ENCODE measurements around the gene TRUB1. TPM values are rescaled to one million over a fixed set of nuclear protein-coding genes. Genes with fewer than 3 reads are reported as not detected.
"Not testable (repeated sequence)": the region's sequence is repeated elsewhere in the genome, so short reads cannot be mapped to it uniquely, and the experiment has no call there.

TRUB1 gene
- total RNA-seq (2014; rRNA removed; shearing (Covaris generic); ENCODE audit: low replicate concordance): 56.1 and 60.6 TPM in 2 replicates

- in situ Hi-C loops (cut with HindIII; ENCODE audit: low pct_unique_long_range_greater_than_20kb, low sequenced_read_pairs): no loop called here
- DNase-seq (ENCODE audit: low read depth): peak; percentile 85
These were observed at the start of gene TRUB1 for GRCh38 chr10:114937962-114938855. TSS of gene TRUB1 (plus strand) at chr10:114938195. CDS start at chr10:114938254, 59 bp downstream.

- in situ Hi-C loops (cut with HindIII; ENCODE audit: low pct_unique_long_range_greater_than_20kb, low sequenced_read_pairs): no loop called here
These were observed 44.7 kb upstream of the TRUB1 start for GRCh38 chr10:114893251-114893650.

GRCh38 chr10:114894911-114895310, 43.1 kb upstream of the TRUB1 start:
- DNase-seq (ENCODE audit: low read depth): no peak
- in situ Hi-C loops (cut with HindIII; ENCODE audit: low pct_unique_long_range_greater_than_20kb, low sequenced_read_pairs): no loop called here

More at GRCh38 chr10:114893251-114893650, 44.7 kb upstream of the TRUB1 start:
- DNase-seq (ENCODE audit: low read depth): no peak

- in situ Hi-C loops (cut with HindIII; ENCODE audit: low pct_unique_long_range_greater_than_20kb, low sequenced_read_pairs); DNase-seq (ENCODE audit: low read depth): not testable (repeated sequence)
These were observed 41.0 kb upstream of the TRUB1 start for GRCh38 chr10:114897011-114897410.

- no peak for DNase-seq (ENCODE audit: low read depth)
- in situ Hi-C loops (cut with HindIII; ENCODE audit: low pct_unique_long_range_greater_than_20kb, low sequenced_read_pairs): no loop called here
These were observed 40.4 kb upstream of the TRUB1 start for GRCh38 chr10:114897593-114897992.

GRCh38 chr10:114899982-114900381, 38.0 kb upstream of the TRUB1 start:
- in situ Hi-C loops (cut with HindIII; ENCODE audit: low pct_unique_long_range_greater_than_20kb, low sequenced_read_pairs): no loop called here
- no peak for DNase-seq (ENCODE audit: low read depth)

- no peak for DNase-seq (ENCODE audit: low read depth)
- in situ Hi-C loops (cut with HindIII; ENCODE audit: low pct_unique_long_range_greater_than_20kb, low sequenced_read_pairs): no loop called here
These were observed 37.3 kb upstream of the TRUB1 start for GRCh38 chr10:114900658-114901057.

- in situ Hi-C loops (cut with HindIII; ENCODE audit: low pct_unique_long_range_greater_than_20kb, low sequenced_read_pairs): no loop called here
- DNase-seq (ENCODE audit: low read depth): no peak
These were observed 35.8 kb upstream of the TRUB1 start for GRCh38 chr10:114902151-114902550.

GRCh38 chr10:114905450-114905849, 32.5 kb upstream of the TRUB1 start:
- in situ Hi-C loops (cut with HindIII; ENCODE audit: low pct_unique_long_range_greater_than_20kb, low sequenced_read_pairs): no loop called here

GRCh38 chr10:114906981-114907380, 31.0 kb upstream of the TRUB1 start:
- DNase-seq (ENCODE audit: low read depth): no peak
- in situ Hi-C loops (cut with HindIII; ENCODE audit: low pct_unique_long_range_greater_than_20kb, low sequenced_read_pairs): no loop called here

More at GRCh38 chr10:114905450-114905849, 32.5 kb upstream of the TRUB1 start:
- peak; percentile 91 for DNase-seq (ENCODE audit: low read depth)

- DNase-seq (ENCODE audit: low read depth): no peak
- in situ Hi-C loops (cut with HindIII; ENCODE audit: low pct_unique_long_range_greater_than_20kb, low sequenced_read_pairs): no loop called here
These were observed 29.1 kb upstream of the TRUB1 start for GRCh38 chr10:114908896-114909295.

GRCh38 chr10:114911052-114911711, 26.8 kb upstream of the TRUB1 start:
- DNase-seq (ENCODE audit: low read depth): no peak
- in situ Hi-C loops (cut with HindIII; ENCODE audit: low pct_unique_long_range_greater_than_20kb, low sequenced_read_pairs): no loop called here

- in situ Hi-C loops (cut with HindIII; ENCODE audit: low pct_unique_long_range_greater_than_20kb, low sequenced_read_pairs): no loop called here
- no peak for DNase-seq (ENCODE audit: low read depth)
These were observed 26.1 kb upstream of the TRUB1 start for GRCh38 chr10:114911801-114912469.

GRCh38 chr10:114912470-114912859, 25.5 kb upstream of the TRUB1 start:
- in situ Hi-C loops (cut with HindIII; ENCODE audit: low pct_unique_long_range_greater_than_20kb, low sequenced_read_pairs): no loop called here
- DNase-seq (ENCODE audit: low read depth): no peak

- no peak for DNase-seq (ENCODE audit: low read depth)
- in situ Hi-C loops (cut with HindIII; ENCODE audit: low pct_unique_long_range_greater_than_20kb, low sequenced_read_pairs): no loop called here
These were observed 23.4 kb upstream of the TRUB1 start for GRCh38 chr10:114914560-114914959.

- peak; percentile 87 for DNase-seq (ENCODE audit: low read depth)
- in situ Hi-C loops (cut with HindIII; ENCODE audit: low pct_unique_long_range_greater_than_20kb, low sequenced_read_pairs): no loop called here
These were observed 22.7 kb upstream of the TRUB1 start for GRCh38 chr10:114915294-114915693.

GRCh38 chr10:114916653-114917052, 21.3 kb upstream of the TRUB1 start:
- in situ Hi-C loops (cut with HindIII; ENCODE audit: low pct_unique_long_range_greater_than_20kb, low sequenced_read_pairs): no loop called here
- no peak for DNase-seq (ENCODE audit: low read depth)

GRCh38 chr10:114917459-114917858, 20.5 kb upstream of the TRUB1 start:
- in situ Hi-C loops (cut with HindIII; ENCODE audit: low pct_unique_long_range_greater_than_20kb, low sequenced_read_pairs): no loop called here
- no peak for DNase-seq (ENCODE audit: low read depth)
